ENCODE results near the gene PPP1R14D. TPM values are rescaled to one million over a fixed set of nuclear protein-coding genes. Genes with fewer than 3 reads are reported as not detected.
A peak's percentile ranks its signal among the peaks of the same experiment; 100 is the strongest.

PPP1R14D gene
- polyA plus RNA-seq, 3 donors: not detected

DNA sequence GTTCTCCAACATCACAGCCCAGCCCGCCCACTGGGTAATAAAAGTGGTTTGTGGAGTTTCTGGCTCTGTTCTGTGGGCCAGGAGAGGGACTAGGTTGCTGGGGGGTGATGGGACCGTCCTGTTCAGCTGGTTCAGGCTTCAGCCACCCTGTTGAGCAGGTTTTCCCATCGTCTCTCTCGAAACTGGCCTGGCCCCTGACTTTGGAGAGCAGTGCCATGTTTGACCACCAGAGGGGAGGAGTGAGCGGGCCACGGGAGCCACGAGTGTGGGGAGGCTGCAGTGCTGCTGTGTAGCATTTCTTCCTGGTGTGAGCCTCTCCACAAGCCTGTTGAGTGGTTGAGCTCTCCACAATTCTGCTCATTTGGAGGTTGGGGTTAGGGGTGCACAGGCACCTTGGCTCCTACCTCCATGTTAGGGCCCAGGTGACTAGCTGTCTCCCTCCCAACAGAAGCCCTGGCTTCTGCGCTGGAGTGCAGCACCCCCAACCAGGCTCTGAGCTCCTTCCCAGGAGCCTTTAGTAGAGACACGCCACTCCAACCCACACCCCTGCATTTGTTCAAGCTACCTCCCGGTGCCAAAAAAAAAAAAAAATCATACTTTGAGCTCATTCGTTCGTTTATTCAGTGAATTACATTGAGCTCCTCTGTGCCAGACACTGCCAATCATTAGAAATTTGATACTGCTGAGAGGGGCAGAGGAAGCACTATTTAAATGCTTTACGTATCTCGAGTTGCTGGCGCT, 29.3 kb upstream of the PPP1R14D start:
- intact Hi-C loops (cut with micrococcal nuclease): loop anchor here in 1 of 2 donors (2.0 kb wide), 2 partner anchors 37 to 165 kb away; partner anchors contain the start of gene VPS18
- Mint-ChIP-seq H3K27ac (peak overlapping the region in 5 of 7 donors; percentile 11 to 73 (median 66)), H3K4me3 (no peak overlapping the region), H3K36me3 (peaks cover 28 to 54% of the 10 kb centered on the region in 2 donors), H3K27me3 (ENCODE audit: low read depth in 3 of 3) (peaks cover 4 to 8% (median 4%) of the 10 kb centered on the region in 3 donors), H3K4me1 (peaks cover 40% of the 10 kb centered on the region), H3K9me3 (peaks cover 0 to 3% (median 0%) of the 10 kb centered on the region in 7 donors)
- peak; percentile 60 to 68 (median 62) for DNase-seq
- H3K27ac ChIP-seq (ENCODE audit: low read depth in 1 of 2, low read length in 2 of 2): peak overlapping the region in 1 of 2 donors; percentile 72
- peaks cover 35 to 43% of the 10 kb centered on the region in 2 donors for H3K36me3 ChIP-seq (replicated peaks in 1 of 2; ENCODE audit: control insufficient read depth in 1 of 2, insufficient read depth in 2 of 2, low read length in 2 of 2)
- no peak overlapping the region for H3K4me2 ChIP-seq (replicated peaks; ENCODE audit: extremely low read depth, low read length, poor library complexity, severe bottlenecking)
- peak overlapping the region; percentile 71 for H2AFZ ChIP-seq (ENCODE audit: insufficient read depth, low read depth, low read length, poor library complexity, severe bottlenecking)
- peak overlapping the region; percentile 13 for H3K9ac ChIP-seq (ENCODE audit: insufficient read depth, low read length, poor library complexity, severe bottlenecking)
- no peaks in the 10 kb centered on the region for H3K9me3 ChIP-seq (replicated peaks in 1 of 2; ENCODE audit: control insufficient read depth in 1 of 2, insufficient read depth in 1 of 2, low read length in 2 of 2)
- TF ChIP-seq, protein P1, sequence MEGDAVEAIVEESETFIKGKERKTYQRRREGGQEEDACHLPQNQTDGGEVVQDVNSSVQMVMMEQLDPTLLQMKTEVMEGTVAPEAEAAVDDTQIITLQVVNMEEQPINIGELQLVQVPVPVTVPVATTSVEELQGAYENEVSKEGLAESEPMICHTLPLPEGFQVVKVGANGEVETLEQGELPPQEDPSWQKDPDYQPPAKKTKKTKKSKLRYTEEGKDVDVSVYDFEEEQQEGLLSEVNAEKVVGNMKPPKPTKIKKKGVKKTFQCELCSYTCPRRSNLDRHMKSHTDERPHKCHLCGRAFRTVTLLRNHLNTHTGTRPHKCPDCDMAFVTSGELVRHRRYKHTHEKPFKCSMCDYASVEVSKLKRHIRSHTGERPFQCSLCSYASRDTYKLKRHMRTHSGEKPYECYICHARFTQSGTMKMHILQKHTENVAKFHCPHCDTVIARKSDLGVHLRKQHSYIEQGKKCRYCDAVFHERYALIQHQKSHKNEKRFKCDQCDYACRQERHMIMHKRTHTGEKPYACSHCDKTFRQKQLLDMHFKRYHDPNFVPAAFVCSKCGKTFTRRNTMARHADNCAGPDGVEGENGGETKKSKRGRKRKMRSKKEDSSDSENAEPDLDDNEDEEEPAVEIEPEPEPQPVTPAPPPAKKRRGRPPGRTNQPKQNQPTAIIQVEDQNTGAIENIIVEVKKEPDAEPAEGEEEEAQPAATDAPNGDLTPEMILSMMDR (IDR thresholded peaks at IDR 0.05): peak; percentile 88
- WGBS (ENCODE audit: insufficient coverage): 50% methylated on average over 9 of the region's 15 CpGs
- H3K4me1 ChIP-seq (ENCODE audit: control insufficient read depth in 1 of 2, insufficient read depth in 2 of 2, low read length in 2 of 2): peaks cover 35 to 49% of the 10 kb centered on the region in 2 donors
- H3K27me3 ChIP-seq (ENCODE audit: control insufficient read depth in 2 of 2, insufficient read depth in 2 of 2, low read length in 2 of 2): no peaks in the 10 kb centered on the region
- H3K4me3 ChIP-seq (replicated peaks in 1 of 3; ENCODE audit: low read depth in 2 of 3, low read length in 3 of 3): peak overlapping the region in 1 of 3 experiments; percentile 19
- no peaks in the 10 kb centered on the region for H3K79me2 ChIP-seq (ENCODE audit: insufficient read depth, low read length)
- peaks cover 6% of the 10 kb centered on the region for H4K20me1 ChIP-seq (ENCODE audit: insufficient read depth, low read length)

DNA sequence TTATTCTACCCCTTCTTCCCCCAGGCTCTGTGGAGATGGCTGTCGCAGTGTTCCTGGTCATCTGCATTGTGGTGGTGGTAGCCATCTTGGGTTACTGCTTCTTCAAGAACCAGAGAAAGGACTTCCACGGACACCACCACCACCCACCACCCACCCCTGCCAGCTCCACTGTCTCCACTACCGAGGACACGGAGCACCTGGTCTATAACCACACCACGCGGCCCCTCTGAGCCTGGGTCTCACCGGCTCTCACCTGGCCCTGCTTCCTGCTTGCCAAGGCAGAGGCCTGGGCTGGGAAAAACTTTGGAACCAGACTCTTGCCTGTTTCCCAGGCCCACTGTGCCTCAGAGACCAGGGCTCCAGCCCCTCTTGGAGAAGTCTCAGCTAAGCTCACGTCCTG, 28.2 kb upstream of the PPP1R14D start:
- peaks cover 33 to 45% of the 10 kb centered on the region in 2 donors for H3K4me1 ChIP-seq (ENCODE audit: control insufficient read depth in 1 of 2, insufficient read depth in 2 of 2, low read length in 2 of 2)
- H3K9me3 ChIP-seq (replicated peaks in 1 of 2; ENCODE audit: control insufficient read depth in 1 of 2, insufficient read depth in 1 of 2, low read length in 2 of 2): no peaks in the 10 kb centered on the region
- H3K36me3 ChIP-seq (replicated peaks in 1 of 2; ENCODE audit: control insufficient read depth in 1 of 2, insufficient read depth in 2 of 2, low read length in 2 of 2): peaks cover 38 to 53% of the 10 kb centered on the region in 2 donors
- WGBS (ENCODE audit: insufficient coverage): 97% methylated on average over 6 of the region's 8 CpGs
- no peaks in the 10 kb centered on the region for H3K27me3 ChIP-seq (ENCODE audit: control insufficient read depth in 2 of 2, insufficient read depth in 2 of 2, low read length in 2 of 2)
- no peaks in the 10 kb centered on the region for H3K79me2 ChIP-seq (ENCODE audit: insufficient read depth, low read length)
- peaks cover 12% of the 10 kb centered on the region for H4K20me1 ChIP-seq (ENCODE audit: insufficient read depth, low read length)
- peak overlapping the region in 3 of 7 donors; percentile 28 to 73 (median 65) for H3K27ac Mint-ChIP-seq
- H3K9ac ChIP-seq (ENCODE audit: insufficient read depth, low read length, poor library complexity, severe bottlenecking): peak overlapping the region; percentile 13
- no peak overlapping the region for H3K4me2 ChIP-seq (replicated peaks; ENCODE audit: extremely low read depth, low read length, poor library complexity, severe bottlenecking)
- H2AFZ ChIP-seq (ENCODE audit: insufficient read depth, low read depth, low read length, poor library complexity, severe bottlenecking): peak overlapping the region; percentile 71
- intact Hi-C loops (cut with micrococcal nuclease): loop anchor here in 1 of 2 donors (2.0 kb wide), 1 partner anchor 166 kb away; no protein-coding TSS in a partner anchor
- peaks cover 0 to 3% (median 0%) of the 10 kb centered on the region in 7 donors for H3K9me3 Mint-ChIP-seq
- H3K4me3 Mint-ChIP-seq: no peak overlapping the region
- DNase-seq: no peak
- H3K27ac ChIP-seq (ENCODE audit: low read depth in 1 of 2, low read length in 2 of 2): peak overlapping the region; percentile 15 to 72
- H3K4me3 ChIP-seq (replicated peaks in 1 of 3; ENCODE audit: low read depth in 2 of 3, low read length in 3 of 3): no peak overlapping the region
- peaks cover 4 to 8% (median 4%) of the 10 kb centered on the region in 3 donors for H3K27me3 Mint-ChIP-seq (ENCODE audit: low read depth in 3 of 3)
- H3K36me3 Mint-ChIP-seq: peaks cover 35 to 63% of the 10 kb centered on the region in 2 donors
- H3K4me1 Mint-ChIP-seq: peaks cover 37% of the 10 kb centered on the region
- TF ChIP-seq, protein P1 (IDR thresholded peaks at IDR 0.05): no peak
